CD4-positive, CD25-positive, alpha-beta regulatory T cell (primary cell): ENCODE results near the gene R3HDM1. TPM values are rescaled to one million over a fixed set of nuclear protein-coding genes. Genes with fewer than 3 reads are reported as not detected.

Source experiments
- ATAC-seq, 2 donors: fragments of 150-1000 bp; cut with Tn5 transposase; one replicate each; pipeline ENCODE4 v1.10.0; 2021; ENCODE audit warnings: low read depth in 2 of 2, moderate number of reproducible peaks in 2 of 2, moderate library complexity in 1 of 2
- DNase-seq, 3 donors: peaks; one replicate each; pipeline versions ENCODE4 v3.0.0 to v3.0.0-alpha.2; 2012 to 2022; ENCODE audit warnings: mixed read lengths in 1 of 3
- H3K27ac ChIP-seq: one replicate; pipeline ENCODE4 v1.7.0; 2013; ENCODE audit warnings: mild to moderate bottlenecking, low read length; ENCODE audit not compliant: insufficient read depth, poor library complexity, severe bottlenecking
- H3K27me3 ChIP-seq: one replicate; pipeline ENCODE4 v1.7.0; 2013; ENCODE audit warnings: low read length; ENCODE audit not compliant: control insufficient read depth, insufficient read depth
- H3K36me3 ChIP-seq: one replicate; pipeline ENCODE4 v1.7.0; 2013; ENCODE audit warnings: mild to moderate bottlenecking, low read length, moderate library complexity; ENCODE audit not compliant: control insufficient read depth, insufficient read depth
- H3K4me1 ChIP-seq: 2 replicates; pipeline ENCODE4 v1.7.0; 2013; ENCODE audit warnings: mild to moderate bottlenecking, low read length; ENCODE audit not compliant: insufficient read depth, control insufficient read depth, poor library complexity, severe bottlenecking
- H3K4me3 ChIP-seq: one replicate; pipeline ENCODE4 v1.7.0; 2013; ENCODE audit warnings: low read depth, mild to moderate bottlenecking, low read length, moderate library complexity
- H3K9me3 ChIP-seq, 2 experiments: 1 replicate in 1 of 2; 2 replicates in 1 of 2; pipeline ENCODE4 v1.7.0; 2013; ENCODE audit warnings: low read length in 2 of 2, mild to moderate bottlenecking in 1 of 2, moderate library complexity in 1 of 2; ENCODE audit not compliant: control insufficient read depth in 2 of 2
- H3K27ac Mint-ChIP-seq, 3 donors: one replicate each; pipeline ENCODE4 v1.8.0; 2020 to 2022; ENCODE audit warnings: mild to moderate bottlenecking in 3 of 3, mixed read lengths in 3 of 3, moderate library complexity in 2 of 3
- H3K27me3 Mint-ChIP-seq: one replicate; pipeline ENCODE4 v1.8.0; 2022; ENCODE audit warnings: mild to moderate bottlenecking, mixed read lengths
- H3K36me3 Mint-ChIP-seq: one replicate; pipeline ENCODE4 v1.8.0; 2020; ENCODE audit warnings: mixed read lengths
- H3K4me1 Mint-ChIP-seq, 4 donors: one replicate each; pipeline ENCODE4 v1.8.0; 2020 to 2022; ENCODE audit warnings: mixed read lengths in 4 of 4, mild to moderate bottlenecking in 1 of 4
- H3K4me3 Mint-ChIP-seq, 4 donors: one replicate each; pipeline ENCODE4 v1.8.0; 2020 to 2022; ENCODE audit warnings: mild to moderate bottlenecking in 4 of 4, mixed read lengths in 4 of 4, moderate library complexity in 3 of 4
- H3K9me3 Mint-ChIP-seq, 7 donors: one replicate each; pipeline ENCODE4 v1.8.0; 2020 to 2022; ENCODE audit warnings: mixed read lengths in 7 of 7, mild to moderate bottlenecking in 3 of 7, moderate library complexity in 2 of 7
- polyA plus RNA-seq, 4 donors: library from polyadenylated mRNA; unstranded; fragments of 300-500 nt; fragmentation: Illumina TruSeq; gene quantifications; one replicate each; pipeline ENCODE4 v1.2.3, GENCODE V29; 2021
- total RNA-seq: library from RNA; stranded (reverse); gene quantifications from one replicate; pipeline ENCODE4 v1.2.3, GENCODE V29; 2022

Gene R3HDM1
- total and polyA plus RNA-seq, 5 donors from 2014 or later = 8.3 to 43.9 (median 16.3) TPM

DNA sequence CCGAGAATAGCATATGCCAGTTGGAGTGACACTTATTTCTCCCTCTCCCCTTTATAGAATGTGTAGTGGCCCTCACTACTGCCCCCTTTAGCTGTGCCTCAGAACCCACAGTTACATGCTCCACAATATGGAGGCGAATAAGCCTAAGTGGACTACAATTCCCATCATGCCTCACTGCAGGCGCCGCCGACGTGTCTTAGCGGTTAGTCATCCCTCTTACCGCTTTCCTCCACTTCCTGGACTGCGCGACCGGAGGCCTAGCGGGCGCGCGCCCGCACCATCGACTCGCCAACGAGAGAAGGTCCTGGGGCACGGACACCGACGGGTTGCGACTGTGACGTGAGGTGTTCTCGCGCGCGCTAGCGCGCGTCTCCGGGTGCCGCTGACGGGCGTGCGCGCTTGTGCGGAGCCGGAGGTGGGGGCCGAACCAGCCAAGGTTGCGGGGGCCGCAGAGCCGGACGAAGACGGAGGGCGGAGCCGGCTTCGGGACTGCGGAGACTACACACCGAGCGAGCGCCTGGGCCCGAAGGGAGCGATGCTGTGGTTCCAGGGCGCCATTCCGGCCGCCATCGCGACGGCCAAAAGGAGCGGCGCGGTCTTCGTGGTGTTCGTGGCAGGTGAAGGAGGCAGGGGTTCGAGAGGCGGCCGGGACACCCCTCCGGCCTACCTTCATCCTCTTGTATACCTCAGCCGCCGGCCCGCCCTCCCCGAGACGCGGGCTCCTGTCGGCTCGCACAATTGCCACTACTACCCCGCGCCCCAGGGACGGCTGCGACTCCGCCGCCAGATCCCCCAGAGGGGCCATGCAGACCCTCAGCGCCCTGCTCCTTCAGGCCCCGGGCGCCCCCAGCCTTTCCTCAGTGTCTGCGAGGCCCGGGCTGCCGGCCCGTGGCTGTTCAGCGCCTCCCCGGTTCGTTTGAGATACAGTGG is 210.4 kb downstream of the R3HDM1 start, which contains the start of gene UBXN4:
Gene UBXN4 (plus strand): TSS at position 461 of the 930 bp plus-strand sequence. CDS start 75 bp downstream, at position 536.
- Mint-ChIP-seq H3K27me3 (no peaks in the 10 kb centered on the region), H3K4me1 (peaks cover 21 to 42% (median 33%) of the 10 kb centered on the region in 4 donors), H3K27ac (peak within 1 kb of the TSS; percentile 92 to 99 (median 95)), H3K4me3 (peak within 1 kb of the TSS; percentile 96 to 98 (median 97)), H3K36me3 (peaks cover 11% of the 10 kb centered on the region), H3K9me3 (peaks cover 0 to 4% (median 1%) of the 10 kb centered on the region in 7 donors)
- H3K36me3 ChIP-seq = no peaks in the 10 kb centered on the region
- peak within 1 kb of the TSS; percentile 97 for H3K27ac ChIP-seq
- peaks cover 25% of the 10 kb centered on the region for H3K4me1 ChIP-seq
- H3K27me3 ChIP-seq = no peaks in the 10 kb centered on the region
- peak; percentile 90 to 99 (median 92) for DNase-seq
- no peaks in the 10 kb centered on the region for H3K9me3 ChIP-seq
- peak; percentile 95 to 96 for ATAC-seq
- peak within 1 kb of the TSS; percentile 99 for H3K4me3 ChIP-seq

- Histone ChIP-seq H3K4me3 (peak overlapping the region; percentile 99), H3K36me3 (peaks cover 2% of the 10 kb centered on the region), H3K27ac (peak overlapping the region; percentile 97), H3K27me3 (no peaks in the 10 kb centered on the region), H3K9me3 (no peaks in the 10 kb centered on the region), H3K4me1 (peaks cover 25% of the 10 kb centered on the region)
- peak in 1 of 2 donors; percentile 7 for ATAC-seq
- peak overlapping the region; percentile 92 to 99 (median 95) for H3K27ac Mint-ChIP-seq
- no peaks in the 10 kb centered on the region for H3K27me3 Mint-ChIP-seq
- peak; percentile 11 to 75 (median 56) for DNase-seq
- H3K36me3 Mint-ChIP-seq = peaks cover 14% of the 10 kb centered on the region
- H3K4me3 Mint-ChIP-seq = peak overlapping the region; percentile 96 to 98 (median 97)
- H3K4me1 Mint-ChIP-seq = peaks cover 23 to 46% (median 40%) of the 10 kb centered on the region in 4 donors
- peaks cover 0 to 4% (median 1%) of the 10 kb centered on the region in 7 donors for H3K9me3 Mint-ChIP-seq
Observed at GRCh38 chr2:135742325-135742757, 211.1 kb downstream of the R3HDM1 start.

DNA sequence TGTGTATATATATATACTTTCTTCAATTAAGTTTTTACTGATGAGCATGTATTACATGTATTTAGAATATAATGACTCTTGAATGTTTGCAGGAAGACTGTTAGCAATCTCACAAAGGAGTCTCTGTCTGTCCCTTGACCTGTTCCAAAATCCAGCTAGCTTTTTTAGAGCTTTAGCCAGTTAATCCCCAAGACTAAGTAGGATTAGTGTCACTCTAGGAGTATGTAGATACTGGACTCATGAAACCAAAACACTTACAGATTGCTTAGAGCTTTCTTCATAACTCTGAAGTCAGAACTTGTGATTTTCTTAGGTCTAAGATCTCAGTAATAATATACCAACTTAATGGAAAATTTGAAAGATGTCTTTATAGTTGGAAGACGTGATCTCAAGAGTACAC is 212.6 kb downstream of the R3HDM1 start:
- DNase-seq (no peak), ATAC-seq (no peak)
- Mint-ChIP-seq H3K9me3 (peaks cover 0 to 4% (median 0%) of the 10 kb centered on the region in 7 donors), H3K27me3 (no peaks in the 10 kb centered on the region), H3K36me3 (peaks cover 18% of the 10 kb centered on the region), H3K4me1 (peaks cover 23 to 53% (median 46%) of the 10 kb centered on the region in 4 donors), H3K4me3 (peak overlapping the region; percentile 38 to 88 (median 66)), H3K27ac (peak overlapping the region in 2 of 3 donors; percentile 12 to 52)
- Histone ChIP-seq H3K36me3 (peaks cover 15% of the 10 kb centered on the region), H3K4me3 (peak overlapping the region; percentile 99), H3K27ac (peak overlapping the region; percentile 97), H3K27me3 (no peaks in the 10 kb centered on the region), H3K4me1 (peaks cover 25% of the 10 kb centered on the region), H3K9me3 (no peaks in the 10 kb centered on the region)

GRCh38 chr2:135744760-135745314 is 213.6 kb downstream of the R3HDM1 start:
- ATAC-seq (no peak), DNase-seq (peak in 1 of 3 donors; percentile 47)
- H3K9me3 Mint-ChIP-seq = peaks cover 0 to 4% (median 0%) of the 10 kb centered on the region in 7 donors
- H3K27me3 Mint-ChIP-seq = no peaks in the 10 kb centered on the region
- peaks cover 28 to 59% (median 49%) of the 10 kb centered on the region in 4 donors for H3K4me1 Mint-ChIP-seq
- Histone ChIP-seq H3K9me3 (no peaks in the 10 kb centered on the region), H3K27me3 (no peaks in the 10 kb centered on the region), H3K4me3 (peak overlapping the region; percentile 5), H3K27ac (no peak overlapping the region), H3K36me3 (peaks cover 25% of the 10 kb centered on the region), H3K4me1 (peaks cover 26% of the 10 kb centered on the region)
- H3K4me3 Mint-ChIP-seq = peak overlapping the region; percentile 38 to 87 (median 66)
- H3K27ac Mint-ChIP-seq = peak overlapping the region in 1 of 3 donors; percentile 4
- H3K36me3 Mint-ChIP-seq = peaks cover 28% of the 10 kb centered on the region

- H3K27ac Mint-ChIP-seq = no peak overlapping the region
- peak overlapping the region in 1 of 4 donors; percentile 38 for H3K4me3 Mint-ChIP-seq
- ATAC-seq = no peak
- no peak for DNase-seq
- Histone ChIP-seq H3K36me3 (peaks cover 28% of the 10 kb centered on the region), H3K4me1 (peaks cover 29% of the 10 kb centered on the region), H3K4me3 (peak overlapping the region; percentile 4), H3K27ac (no peak overlapping the region), H3K27me3 (no peaks in the 10 kb centered on the region), H3K9me3 (no peaks in the 10 kb centered on the region)
- H3K9me3 Mint-ChIP-seq = peaks cover 0 to 4% (median 0%) of the 10 kb centered on the region in 7 donors
- H3K36me3 Mint-ChIP-seq = peaks cover 28% of the 10 kb centered on the region
- no peaks in the 10 kb centered on the region for H3K27me3 Mint-ChIP-seq
- H3K4me1 Mint-ChIP-seq = peaks cover 30 to 60% (median 51%) of the 10 kb centered on the region in 4 donors
Observed at GRCh38 chr2:135745545-135745944, 214.3 kb downstream of the R3HDM1 start.

- H3K27me3 Mint-ChIP-seq = no peaks in the 10 kb centered on the region
- no peak overlapping the region for H3K27ac ChIP-seq
- H3K4me3 Mint-ChIP-seq = no peak overlapping the region
- H3K36me3 ChIP-seq = peaks cover 66% of the 10 kb centered on the region
- H3K4me1 Mint-ChIP-seq = peaks cover 0 to 8% (median 2%) of the 10 kb centered on the region in 4 donors
- no peak overlapping the region for H3K27ac Mint-ChIP-seq
- peaks cover 0 to 11% (median 6%) of the 10 kb centered on the region in 7 donors for H3K9me3 Mint-ChIP-seq
- H3K36me3 Mint-ChIP-seq = peaks cover 44% of the 10 kb centered on the region
- DNase-seq = no peak
- no peaks in the 10 kb centered on the region for H3K27me3 ChIP-seq
- no peak overlapping the region for H3K4me3 ChIP-seq
- H3K9me3 ChIP-seq = peaks cover 12 to 14% of the 10 kb centered on the region in 2 experiments
- no peaks in the 10 kb centered on the region for H3K4me1 ChIP-seq
- ATAC-seq = no peak
Observed at GRCh38 chr2:135755573-135755972, 224.3 kb downstream of the R3HDM1 start.

DNA sequence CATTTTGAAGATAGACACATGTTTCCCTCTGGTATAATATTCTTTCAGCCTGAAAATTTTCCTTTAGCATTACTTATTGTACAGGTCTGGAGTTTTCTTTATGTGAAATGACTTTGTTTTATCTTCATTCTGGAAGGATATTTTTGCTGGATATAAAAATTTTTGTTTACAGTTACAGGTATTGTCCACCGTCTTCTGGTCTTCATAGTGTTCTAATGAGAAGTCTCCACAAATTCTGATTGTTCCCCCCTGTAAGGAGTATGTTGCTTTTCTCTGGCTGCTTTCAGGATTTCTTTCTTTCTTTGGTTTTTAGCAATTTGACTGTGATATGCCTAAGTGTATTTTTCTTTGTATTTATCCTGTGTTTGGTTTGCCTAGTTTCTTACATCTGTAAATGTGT is 225.4 kb downstream of the R3HDM1 start:
- Histone ChIP-seq H3K9me3 (peaks cover 12 to 14% of the 10 kb centered on the region in 2 experiments), H3K27me3 (no peaks in the 10 kb centered on the region), H3K27ac (no peak overlapping the region), H3K36me3 (peaks cover 73% of the 10 kb centered on the region), H3K4me1 (no peaks in the 10 kb centered on the region), H3K4me3 (no peak overlapping the region)
- H3K4me1 Mint-ChIP-seq = peaks cover 0 to 8% (median 4%) of the 10 kb centered on the region in 4 donors
- no peaks in the 10 kb centered on the region for H3K27me3 Mint-ChIP-seq
- DNase-seq (no peak), ATAC-seq (no peak)
- H3K27ac Mint-ChIP-seq = peak overlapping the region in 1 of 3 donors; percentile 62
- H3K36me3 Mint-ChIP-seq = peaks cover 49% of the 10 kb centered on the region
- peaks cover 0 to 11% (median 6%) of the 10 kb centered on the region in 7 donors for H3K9me3 Mint-ChIP-seq
- no peak overlapping the region for H3K4me3 Mint-ChIP-seq
